GM21529 (cell line): ENCODE results near the gene CELF4.
"Not testable (repeated sequence)": the region's sequence is repeated elsewhere in the genome, so short reads cannot be mapped to it uniquely, and the experiment has no call there.

ENCODE experiments used
- ATAC-seq: cut with Tn5 transposase; IDR thresholded peaks from one replicate; pipeline ENCODE4 v1.9.1; 2021; ENCODE audit not compliant: unreplicated experiment

Gene CELF4

DNA sequence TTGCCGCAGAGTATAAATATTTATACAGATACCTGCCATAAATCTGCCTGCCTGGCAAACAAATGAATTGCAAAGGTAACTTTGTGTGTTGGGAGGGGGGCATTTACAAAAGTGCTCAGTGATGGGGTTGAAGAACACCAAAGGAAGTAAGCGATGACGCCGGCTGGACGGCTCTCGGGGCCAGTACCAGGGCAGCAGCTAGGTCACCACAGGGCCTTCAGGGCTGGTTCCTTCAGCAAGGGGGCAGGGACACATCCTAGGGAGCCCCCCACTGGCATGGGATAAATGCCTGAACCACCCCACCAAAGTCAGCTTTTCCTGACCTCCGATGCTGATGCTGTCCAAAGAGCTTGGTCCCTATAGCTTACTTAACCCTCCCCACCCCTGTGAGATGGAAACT is 190.4 kb downstream of the CELF4 start:
- ATAC-seq, result no peak

DNA sequence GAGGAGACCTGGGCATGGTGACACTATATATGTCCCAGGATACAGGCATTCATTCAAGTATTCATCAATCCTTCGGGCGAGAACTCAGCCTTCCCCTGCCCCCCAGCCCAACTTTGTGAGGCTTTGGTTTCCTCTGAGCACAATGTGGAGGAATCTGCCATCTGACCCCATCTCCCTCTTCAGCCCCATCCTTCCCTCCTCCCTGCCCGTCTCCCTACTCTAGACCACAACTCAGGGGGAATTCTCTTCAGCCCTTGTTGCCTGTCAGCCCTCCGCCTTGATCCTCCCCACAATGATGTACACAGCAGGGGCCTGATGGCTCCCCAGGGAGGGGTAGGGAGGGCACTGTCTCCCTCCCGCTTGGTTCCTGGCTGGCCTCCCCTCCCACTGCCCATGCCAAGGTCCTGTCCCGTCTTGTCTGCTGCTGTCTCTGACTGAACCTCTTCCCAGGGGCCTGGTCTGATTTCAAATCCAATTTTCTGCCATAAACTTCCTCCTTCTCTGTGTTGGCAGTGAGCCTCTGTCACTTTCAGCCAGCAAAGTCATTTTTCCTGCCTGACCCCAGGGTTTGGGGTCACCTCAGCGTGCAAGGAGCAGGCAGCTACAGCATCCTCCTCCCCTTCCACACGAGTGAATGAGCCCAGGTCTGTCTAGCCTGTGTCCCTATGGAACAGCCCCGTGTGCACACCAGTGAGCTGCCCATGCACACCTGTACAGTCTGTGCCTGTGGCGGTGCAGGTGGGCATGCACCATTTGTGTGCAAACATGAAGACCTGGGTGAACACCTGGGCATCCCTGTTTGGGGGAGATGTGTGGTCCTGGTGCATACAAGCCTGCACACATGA is 197.3 kb downstream of the CELF4 start:
- ATAC-seq, result no peak

DNA sequence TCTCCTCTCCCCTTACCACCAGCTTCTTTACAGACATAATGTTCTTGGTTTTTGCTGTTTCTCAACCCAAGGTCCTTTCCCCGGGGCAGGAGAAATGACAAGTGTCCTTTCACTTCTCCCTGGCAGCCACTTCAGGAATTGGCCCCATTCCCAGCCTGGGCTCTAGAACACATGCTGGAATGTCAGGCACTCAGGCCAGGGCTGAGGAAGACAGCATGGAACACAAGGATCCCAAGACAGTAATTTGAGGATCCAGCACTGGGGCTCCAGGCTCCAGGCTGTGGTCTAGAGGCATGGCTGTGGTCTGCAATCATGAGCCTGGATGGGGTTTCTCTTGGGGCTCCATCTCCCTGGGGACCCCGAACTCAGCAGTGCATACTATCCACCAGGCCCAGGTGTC is 201.4 kb downstream of the CELF4 start:
- ATAC-seq, result no peak

DNA sequence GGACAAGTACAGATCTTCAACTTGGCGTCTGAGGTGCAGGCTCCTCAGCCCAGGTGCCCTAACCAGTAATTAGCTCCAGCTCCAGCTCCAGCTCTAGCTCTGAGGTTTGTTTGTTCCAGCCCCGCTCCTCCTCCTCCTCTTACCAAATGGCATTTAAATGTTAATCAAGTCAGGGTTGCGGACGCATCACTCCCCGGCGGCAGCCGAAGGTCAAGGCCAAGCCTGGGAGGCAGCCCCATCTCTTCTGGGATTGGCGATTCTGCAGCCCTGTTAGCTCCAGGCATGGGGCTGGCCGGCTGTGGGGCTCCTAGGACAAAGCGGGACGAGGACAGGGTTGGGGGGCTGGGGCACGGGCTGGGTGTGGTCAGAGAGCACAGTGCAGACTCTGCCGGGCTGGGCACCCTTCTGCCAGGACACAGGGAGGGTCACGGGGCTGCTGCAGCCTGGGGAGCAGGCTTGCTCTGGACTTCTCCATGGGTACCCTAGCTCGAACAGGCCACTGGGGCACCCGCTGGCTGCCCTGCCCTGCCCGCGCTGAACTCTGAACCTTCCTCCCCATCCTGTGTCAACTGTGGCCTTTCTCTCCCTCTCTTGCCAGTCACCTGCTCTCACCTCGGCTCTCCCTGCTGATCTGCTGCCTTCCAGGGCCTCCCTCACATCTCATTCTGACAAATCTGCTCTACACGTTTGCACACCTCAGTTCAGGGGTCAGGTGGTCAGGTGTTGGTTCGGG is 203.3 kb downstream of the CELF4 start:
- ATAC-seq, result no peak

DNA sequence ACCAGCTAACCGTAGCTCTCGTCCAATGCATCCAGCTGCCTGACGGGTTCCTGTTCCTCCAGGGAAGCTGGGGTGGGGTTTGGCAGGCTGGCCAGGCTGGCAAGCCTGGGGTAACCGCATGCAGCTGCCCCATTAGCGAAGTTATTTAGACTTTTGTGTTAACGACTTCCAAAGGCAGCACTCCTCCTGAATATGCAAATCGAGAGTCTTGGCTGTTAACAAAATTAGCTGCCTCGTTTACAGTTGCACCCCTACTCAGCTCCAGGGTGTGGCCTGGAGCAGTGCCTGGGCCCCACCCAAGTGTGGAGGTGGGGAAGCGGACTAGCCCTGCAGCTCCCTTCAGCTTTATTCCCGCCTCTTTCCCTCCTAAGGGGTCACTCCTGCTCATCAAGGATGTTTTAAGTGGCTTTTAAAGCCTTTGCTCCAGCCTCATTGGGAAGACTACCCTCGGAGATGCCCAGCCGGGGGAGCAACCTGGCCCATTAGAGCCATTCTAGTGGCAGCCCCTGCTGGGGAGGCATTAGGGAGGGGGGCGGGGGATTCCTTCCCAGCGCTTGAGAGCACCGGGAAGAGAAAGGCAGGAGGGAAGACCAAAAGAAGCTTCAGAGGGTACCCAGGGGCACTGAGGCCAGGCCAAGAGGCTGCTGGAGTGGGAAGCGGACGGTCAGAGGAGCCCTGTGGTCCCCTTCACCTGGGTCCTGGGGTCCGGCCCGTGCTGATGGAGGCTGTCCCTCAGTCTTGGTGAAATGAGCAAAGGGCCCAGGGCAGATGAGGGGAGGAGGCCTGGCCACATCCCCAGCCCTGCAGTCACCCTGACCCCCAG is 204.1 kb downstream of the CELF4 start:
- no peak for ATAC-seq

DNA sequence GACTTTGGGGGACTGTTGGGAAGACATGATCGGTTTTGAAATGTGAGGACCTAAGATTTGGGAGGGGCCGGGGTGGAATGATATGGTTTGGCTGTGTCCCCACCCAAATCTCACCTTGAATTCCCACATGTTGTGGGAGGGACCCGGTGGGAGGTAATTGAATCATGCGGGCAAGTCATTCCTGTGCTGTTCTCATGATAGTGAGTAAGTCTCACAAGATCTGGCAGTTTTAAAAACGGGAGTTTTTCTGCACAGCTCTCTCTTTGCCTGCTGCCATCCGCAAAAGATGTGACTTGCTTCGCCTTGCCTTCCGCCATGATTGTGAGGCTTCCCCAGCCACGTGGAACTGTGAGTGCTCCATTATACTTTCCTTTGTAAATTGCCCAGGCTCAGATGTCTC is 207.5 kb downstream of the CELF4 start:
- not testable (repeated sequence) for ATAC-seq

DNA sequence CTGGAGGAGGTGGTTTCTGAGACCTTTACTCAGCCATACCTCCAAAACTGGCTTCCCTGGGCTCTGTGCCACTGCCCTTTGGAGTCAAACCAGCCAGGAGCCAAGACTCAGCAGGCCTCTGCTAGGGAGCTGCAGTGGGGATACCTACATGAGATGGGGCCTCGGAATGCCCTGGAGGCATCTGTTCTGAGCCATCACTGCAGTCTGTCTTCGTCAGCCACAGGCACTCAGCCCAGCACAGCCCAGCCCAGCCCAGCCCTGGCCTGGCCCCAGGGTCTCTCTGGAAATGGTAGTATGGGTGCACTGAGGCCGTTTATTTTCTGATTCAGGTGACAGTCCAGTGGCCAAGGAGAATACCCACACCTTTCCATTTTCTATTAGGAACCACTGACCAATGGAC is 209.8 kb downstream of the CELF4 start:
- no peak for ATAC-seq

DNA sequence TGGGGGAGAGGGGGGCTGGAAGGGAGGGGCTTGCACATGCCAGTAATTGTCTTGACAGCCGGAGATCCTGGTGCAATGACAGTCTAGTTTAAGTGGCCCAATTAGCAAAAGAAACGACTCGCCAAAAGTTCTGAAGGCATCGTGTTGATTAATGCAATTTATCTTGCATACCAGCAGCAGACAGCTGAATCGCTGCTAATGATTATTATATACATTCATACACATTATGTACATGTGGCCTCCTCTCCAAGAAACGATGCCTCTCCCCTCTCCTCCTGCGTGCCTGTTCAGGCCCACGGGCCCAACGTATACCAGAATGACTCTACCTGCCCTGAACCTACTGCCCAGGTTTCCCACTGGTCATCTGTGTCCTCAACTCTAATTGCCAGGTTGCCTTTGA is 214.5 kb downstream of the CELF4 start:
- no peak for ATAC-seq

DNA sequence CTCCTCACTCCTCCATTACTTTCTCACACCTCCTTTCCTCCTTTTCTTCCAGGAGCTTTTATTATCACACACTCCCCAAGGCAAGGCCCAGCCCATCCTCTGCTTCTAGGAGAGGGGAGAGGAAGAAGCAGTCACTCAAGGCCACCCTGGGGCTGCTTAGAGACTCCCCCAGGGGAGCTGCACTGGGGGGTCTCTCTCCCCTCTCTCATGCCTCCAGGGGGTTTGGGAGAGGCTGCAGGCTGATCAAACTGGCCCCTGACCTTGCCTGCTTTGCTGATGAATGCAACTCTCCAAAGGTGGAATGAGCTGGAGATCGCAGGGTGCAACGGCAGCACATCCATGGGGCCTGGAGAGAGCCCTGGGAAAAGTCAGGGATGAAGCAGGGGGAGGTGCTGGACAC is 216.9 kb downstream of the CELF4 start:
- ATAC-seq, result no peak

DNA sequence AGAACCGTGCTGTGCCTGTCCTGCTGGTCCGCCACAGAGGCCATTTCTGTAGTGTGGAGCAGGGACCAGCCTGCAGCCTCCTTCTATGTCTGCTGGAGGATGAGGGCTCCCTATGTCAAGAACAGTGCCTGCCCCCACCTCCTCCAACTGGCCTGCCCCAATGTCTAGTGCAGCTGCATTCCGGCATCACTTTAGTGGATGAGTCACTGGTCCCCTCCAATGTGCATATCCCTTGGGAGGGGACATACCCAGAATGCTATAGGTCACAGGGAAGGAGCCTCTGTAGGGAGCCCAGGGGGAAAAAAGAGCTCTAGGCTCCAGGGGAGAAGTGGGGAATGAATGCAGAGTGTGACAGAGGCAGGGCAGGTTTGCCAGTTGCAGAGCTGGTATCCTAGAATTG is 219.6 kb downstream of the CELF4 start:
- ATAC-seq, result no peak

DNA sequence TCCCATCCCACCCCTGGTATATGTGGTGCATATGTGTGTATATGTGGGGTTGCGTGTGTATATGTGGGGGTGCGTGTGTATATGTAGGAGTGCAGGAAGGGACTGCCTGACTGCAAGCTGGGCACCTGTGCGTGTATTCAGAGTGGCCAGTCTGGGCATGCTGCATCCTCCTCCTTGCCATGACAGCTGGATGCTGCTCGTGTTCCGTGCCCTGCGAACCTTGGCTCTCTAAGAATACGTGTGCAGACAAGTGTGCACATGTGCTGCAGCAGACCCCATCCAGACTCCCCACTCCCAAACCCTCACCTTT is 222.1 kb downstream of the CELF4 start:
- ATAC-seq, result peak; percentile 11

DNA sequence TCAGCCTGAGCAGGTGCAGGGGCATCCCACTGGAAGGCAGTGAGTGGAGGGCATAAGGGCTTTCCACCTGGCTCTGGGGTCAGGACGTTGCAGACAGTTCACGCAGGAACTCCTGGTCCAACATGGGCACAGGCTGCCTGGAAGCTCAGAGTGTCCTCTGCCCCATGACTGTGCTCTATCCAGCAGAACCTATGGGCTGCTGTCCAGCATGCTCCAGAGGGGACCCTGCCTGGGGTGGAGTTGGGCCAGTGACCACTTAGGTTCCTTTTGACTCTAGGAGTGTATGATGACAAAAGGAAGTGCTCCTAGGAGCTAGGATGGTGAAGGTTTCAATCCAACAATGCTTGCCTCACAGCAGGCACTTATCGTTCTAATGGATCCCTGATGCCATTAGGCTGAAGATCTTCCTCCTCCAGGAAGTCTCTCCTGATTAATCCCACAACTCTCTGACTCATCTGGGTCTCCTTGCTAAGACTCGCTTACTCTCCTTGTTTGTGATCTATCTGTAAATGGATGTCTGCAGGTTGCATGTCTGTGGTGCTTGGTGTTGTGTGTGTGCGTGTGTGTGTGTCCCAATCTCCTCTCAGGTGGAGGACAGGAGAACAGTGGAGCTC is 224.0 kb downstream of the CELF4 start:
- ATAC-seq, result no peak

DNA sequence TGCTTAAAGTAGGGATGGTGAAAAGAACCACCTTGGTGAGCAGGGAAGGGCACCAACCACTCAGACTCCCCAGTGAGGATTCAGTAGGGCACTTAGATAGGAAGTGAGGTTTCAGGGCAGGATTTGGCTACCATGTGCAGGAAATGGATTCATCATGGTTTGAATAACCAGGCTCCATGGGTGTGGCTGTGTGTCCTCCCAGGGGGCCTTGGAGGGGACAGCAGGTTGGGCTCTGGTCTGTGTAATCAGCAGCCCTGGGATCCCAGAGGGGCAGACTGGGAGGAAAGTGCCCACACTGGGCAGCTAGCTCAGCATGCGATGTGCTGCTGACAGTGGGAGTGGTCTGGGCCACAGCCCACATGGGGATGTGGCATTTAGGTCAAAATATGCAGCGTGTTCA is 224.6 kb downstream of the CELF4 start:
- ATAC-seq, result no peak

DNA sequence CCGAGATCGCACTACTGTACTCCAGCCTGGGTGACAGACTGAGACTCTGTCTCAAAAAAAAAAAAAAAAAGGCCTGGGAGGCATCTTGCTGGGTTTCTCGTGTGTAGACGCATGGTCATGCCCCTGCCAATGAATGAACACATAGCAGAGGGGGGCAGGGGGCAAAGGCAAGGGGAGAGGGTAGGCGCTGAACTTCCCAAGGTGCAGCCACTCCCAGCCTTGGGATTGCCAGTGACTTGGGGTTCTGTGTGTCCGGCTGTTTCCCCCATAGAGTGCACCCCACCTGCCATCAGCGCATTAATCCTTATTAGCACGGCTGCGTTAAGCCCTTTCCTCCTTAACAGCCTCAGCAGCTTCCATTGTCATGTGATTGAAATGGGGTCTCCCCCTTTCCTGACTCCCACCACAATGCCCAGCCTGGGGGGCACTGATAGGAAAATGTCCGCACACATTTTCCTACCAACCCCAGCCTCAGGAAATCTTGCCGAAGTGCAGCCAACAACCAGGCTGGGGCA is 225.8 kb downstream of the CELF4 start:
- no peak for ATAC-seq

DNA sequence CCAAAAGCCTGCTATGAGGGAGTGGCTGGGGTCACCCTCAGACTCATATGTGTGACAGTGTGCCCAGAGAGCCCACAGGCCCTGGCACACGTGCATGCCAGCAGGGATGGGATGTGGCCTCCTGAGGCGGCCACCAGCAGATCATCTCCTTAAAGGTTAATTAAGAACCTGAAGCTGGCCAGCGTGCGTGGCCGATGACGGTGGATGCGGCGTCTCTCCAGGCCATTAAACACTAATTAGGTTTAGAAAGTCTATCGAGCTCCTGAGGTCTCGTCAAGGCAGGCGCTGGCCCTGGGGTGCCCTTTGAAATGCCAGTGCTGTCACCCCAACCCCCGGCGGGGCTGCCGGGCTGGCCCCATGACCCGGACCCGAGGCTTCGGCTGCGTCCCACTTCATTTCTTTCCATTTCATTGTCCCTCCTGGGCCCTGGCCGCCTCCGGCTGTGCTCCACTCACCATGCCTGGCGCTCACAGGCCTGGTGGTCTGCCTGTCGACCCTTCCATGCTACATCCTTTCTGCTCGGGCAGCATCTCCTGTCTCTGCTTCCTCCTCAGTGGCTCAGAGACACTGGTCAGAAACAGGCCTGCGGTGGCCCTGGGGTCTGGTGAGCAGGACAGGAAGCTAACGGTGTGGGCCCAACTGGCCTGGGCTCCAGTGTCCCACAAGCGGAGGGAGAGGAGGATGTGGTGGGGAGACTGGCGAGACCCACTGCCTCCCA is 228.9 kb downstream of the CELF4 start:
- no peak for ATAC-seq

DNA sequence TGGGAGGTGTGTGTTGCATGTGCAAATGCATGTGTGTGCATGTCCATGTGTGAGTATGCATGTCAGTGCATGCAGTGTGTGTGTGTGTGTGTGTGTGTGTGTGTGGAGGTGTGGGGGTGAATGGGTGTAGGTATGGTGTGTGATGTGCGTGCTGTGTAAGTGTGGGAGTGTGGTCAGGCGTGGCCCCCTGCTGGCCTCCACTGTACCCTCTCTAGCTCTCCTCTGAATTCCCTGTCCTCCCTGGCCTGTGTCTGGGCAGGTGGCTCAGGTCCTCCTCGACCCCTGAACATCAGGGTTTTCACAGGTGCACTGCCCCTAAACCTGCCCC is 230.2 kb downstream of the CELF4 start:
- no peak for ATAC-seq

DNA sequence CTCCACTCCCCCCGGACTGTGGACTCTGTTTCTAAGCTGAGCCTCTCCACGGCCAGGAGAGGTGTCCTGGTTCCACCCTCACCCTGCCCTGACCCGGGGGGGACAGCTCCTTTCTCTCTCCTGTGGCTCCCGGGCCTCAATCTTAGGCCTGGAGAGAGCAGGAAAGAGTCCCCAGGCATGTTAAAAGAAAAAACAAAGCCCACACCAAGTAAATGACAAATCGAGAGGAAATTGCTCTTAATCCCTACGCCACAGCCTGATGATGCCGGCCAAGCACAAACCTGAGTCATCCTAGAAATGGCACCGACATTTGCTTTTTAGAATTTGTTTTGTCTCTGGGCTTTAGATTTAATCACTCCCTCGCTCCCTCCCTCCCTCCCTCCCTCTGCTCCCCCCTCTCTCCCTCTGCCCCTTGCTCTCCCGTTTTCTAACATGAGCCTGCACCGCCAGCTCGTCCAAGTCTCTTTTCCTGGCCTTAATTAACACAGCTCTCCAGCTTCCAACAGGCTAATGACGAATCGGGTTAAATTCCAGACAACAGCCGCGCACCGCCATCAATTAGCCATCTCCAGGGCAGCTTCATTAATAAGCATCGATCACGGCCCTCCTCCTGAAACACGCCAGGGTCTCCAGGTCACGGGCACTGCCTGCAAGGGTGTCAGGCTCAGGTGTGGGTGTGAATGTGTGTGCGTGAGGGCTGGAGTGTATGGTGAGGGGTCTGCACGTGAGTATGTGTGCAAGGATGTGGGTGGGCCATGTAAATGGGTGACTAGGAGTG is 230.8 kb downstream of the CELF4 start:
- no peak for ATAC-seq

DNA sequence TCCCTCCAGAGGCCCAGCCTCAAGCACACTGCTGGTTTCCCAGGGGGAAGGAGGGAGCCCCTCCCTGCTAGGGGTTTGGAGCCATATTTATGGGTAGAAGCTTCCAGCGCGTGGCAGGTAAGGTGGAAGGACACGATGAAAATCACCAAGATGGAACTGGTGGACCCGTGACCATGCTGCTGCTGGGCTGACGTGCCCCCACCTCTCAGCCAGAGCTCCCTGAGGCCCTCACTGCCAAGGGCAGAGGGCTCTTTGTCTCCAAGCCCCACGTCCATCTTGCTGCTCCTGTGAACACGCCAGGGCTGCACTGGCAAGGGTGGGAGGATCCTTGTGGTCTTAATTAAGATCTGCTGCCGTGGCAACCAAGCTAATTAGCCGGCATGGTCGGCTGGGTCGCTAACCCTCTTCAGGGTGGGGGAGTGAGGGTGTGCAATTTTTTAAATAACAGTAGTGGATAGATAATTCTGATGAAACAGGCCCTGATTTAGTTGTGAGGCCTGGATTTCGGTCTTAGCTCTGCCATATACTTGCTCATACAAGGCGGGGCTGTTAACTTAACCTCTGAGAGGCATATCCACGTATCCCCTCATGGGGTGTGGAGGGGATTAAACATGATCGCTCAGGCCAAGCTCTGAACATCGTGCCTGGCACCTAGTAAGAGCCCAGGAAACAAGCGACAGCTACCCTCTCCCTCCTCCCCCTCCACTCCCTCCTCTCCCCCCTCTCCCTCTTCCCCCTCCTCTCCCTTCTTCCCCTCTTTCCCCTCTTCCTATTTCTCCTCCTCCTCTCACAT is 232.8 kb downstream of the CELF4 start:
- no peak for ATAC-seq

DNA sequence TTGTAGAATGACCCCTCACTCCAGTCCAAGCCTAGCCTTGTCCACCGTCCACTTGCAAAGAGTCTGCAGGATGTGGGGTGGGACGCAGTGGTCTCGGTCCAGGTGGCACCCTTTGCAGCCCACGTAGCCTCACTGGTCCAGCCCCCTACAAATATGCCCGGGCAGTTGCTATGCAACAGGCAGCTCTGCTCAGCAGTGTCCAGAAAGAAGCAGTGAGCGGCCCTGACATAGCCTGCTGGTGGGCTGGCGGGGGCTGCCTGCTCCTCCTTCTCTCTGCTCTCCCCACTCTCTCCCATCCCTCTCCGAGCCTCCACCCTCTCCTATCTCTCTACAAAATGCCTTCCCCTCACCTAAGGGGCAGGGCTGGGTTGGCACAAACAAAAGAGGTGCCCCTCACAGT is 233.4 kb downstream of the CELF4 start:
- ATAC-seq, result no peak
